KBM-7 (cell line): ENCODE results near the gene SNPH.

Experiments
- DNase-seq: peaks from one replicate; pipeline ENCODE4 v3.0.0-alpha.2; 2015
- in situ Hi-C: fragments of 300-500 bp; cut with MboI; formaldehyde crosslinking; loops from 2 replicates; pipeline ENCODE4 v1.14.3; 2020; ENCODE audit warnings: low sequenced_read_pairs, low pct_unique_long_range_greater_than_20kb, mixed read lengths

The SNPH gene

GRCh38 chr20:1302685-1303541, 36.8 kb downstream of the SNPH start:
- DNase-seq = peak; percentile 28
- in situ Hi-C loops = no loop called here

DNA sequence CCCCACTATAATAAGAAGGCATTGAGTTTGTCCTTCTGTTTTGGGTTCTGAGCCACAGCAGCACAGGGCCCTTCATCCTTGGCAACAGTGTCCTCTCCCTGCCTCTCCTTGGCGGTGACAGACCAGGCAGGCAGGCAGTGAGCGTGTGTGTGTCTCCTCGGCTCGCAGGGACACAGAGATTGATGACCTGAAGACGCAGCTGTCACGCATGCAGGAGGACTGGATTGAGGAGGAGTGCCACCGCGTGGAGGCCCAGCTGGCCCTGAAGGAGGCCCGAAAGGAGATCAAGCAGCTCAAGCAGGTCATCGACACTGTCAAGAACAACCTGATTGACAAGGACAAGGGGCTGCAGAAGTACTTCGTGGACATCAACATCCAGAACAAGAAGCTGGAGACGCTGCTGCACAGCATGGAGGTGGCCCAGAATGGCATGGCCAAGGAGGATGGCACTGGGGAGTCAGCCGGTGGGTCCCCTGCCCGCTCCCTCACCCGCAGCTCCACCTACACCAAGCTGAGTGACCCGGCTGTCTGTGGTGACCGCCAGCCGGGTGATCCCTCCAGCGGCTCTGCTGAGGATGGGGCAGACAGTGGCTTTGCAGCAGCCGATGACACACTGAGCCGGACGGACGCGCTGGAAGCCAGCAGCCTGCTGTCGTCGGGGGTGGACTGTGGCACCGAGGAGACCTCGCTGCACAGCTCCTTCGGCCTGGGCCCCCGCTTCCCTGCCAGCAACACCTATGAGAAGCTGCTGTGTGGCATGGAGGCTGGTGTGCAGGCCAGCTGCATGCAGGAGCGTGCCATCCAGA, 38.8 kb downstream of the SNPH start:
- DNase-seq = no peak
- in situ Hi-C loops = no loop called here

GRCh38 chr20:1305712-1306111, 39.6 kb downstream of the SNPH start:
- DNase-seq = no peak
- in situ Hi-C loops = no loop called here

DNA sequence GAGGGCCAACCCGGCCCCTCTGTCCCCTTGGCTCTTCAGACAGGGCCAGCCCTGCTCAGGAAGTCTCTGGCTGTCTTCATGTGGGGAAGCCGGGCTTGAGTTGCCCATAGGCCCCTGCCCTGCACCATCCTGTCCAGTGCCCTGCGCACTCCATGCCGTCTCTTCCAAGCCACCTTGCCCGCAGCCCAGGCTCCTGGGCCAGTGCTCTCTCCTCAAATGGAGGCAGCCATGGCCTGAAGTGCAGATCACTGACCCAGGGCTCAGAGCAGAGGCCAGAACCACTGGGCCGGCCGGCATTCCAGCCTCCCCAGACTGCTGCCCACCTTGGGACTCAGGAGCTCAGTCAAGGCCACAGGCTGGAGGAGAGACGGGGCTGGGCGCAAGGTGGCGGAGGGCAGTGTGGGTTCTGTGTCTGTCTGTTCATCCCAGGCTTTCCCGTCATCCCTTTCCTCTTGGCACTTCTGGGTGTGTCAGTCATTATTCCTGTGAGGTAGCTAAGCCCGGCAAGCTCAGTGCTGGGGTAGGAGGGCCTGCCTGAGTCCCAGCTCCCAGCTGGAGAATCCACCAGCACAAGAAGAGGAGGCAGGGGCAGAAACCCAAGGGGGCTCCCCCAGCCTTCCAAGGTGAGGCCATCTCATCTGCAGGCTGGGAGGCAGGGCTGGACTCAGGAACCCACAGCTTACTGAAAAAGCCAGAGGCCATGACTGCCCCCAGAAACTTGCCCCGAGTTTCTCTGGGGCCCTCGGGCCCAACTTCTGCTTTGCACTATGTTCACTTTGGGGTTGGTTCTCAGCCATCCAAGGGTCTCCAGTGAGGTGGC, 40.4 kb downstream of the SNPH start:
- DNase-seq = no peak
- in situ Hi-C loops = no loop called here

DNA sequence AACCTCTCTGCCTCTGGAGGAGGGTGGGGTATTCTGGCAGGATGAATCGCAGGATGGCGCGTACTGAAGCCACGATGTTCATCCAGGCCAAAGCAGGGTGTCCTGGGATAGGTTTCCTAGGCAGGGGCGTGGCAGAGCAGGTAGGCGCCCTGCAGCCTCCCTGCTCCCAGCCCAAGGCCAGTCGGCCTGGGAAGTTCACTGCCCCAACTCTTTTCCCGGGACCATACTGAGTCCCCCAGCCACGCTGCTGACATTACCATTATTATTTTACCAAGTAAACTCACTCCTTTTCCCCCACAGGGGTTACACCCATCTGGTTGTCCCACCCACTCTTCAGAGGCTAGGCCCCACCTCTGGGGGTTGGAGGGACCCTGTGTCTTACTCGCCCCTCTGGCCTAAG, 41.1 kb downstream of the SNPH start:
- no peak for DNase-seq
- in situ Hi-C loops = no loop called here

- DNase-seq = no peak
- in situ Hi-C loops = no loop called here
Measured at GRCh38 chr20:1307571-1307971, 41.5 kb downstream of the SNPH start.

DNA sequence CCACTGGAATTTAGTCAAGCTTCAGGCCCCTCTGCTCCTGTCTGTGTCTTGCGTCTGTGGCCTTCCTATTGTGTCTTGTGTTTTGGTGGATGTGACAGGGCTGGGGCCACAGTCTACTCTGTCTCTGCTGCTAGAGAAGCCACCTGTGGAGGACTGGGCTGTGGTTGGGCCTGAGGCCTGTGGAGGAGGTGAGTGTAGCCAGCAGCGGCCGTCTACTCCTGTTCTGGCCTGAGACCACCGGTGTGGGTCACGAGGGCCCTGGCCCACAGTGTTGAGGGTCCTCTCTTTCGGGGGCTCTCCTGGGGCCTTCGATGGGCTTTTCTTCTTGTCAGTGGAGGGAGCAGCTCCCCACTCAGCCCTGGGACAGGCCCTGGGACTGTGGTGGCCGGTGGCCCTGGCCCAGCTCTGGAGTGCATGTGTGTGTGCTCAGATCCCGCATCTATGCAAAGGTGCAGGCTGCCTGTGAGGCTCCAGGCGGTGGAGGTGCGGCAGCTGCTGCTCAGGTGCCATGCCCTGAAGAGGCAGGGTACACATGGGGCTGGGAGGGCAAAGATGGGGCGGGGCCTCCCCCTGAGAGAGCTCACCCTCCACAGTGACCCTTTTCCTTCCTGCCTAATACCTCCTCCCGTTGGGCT, 42.1 kb downstream of the SNPH start:
- in situ Hi-C loops = no loop called here
- no peak for DNase-seq

- no peak for DNase-seq
- in situ Hi-C loops = no loop called here
Measured at GRCh38 chr20:1308702-1309095, 42.6 kb downstream of the SNPH start.

DNA sequence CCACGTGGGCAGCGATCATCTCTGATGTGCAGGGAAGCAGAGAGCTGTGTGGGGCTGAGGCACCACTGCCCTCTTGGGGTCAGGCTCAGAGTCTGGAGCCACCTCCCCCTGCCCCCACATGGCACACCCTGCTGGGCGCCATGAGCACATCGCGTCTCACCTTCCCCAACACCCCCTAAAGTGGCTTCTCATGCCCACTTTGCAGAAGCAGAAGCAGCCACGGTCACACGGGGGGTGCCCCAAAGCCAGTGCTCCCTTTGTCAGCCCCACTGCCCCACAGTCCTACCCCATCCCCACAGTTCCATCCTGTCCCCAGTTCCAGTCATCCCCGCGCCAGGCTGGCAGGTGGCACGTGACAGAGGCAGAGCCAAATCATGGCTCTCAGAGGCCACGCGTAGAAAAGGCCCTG, 43.3 kb downstream of the SNPH start:
- in situ Hi-C loops = no loop called here
- DNase-seq = no peak

GRCh38 chr20:1310071-1310470, 44.0 kb downstream of the SNPH start:
- in situ Hi-C loops = no loop called here
- no peak for DNase-seq

- in situ Hi-C loops = no loop called here
- DNase-seq = no peak
Measured at GRCh38 chr20:1310506-1311190, 44.6 kb downstream of the SNPH start.

- in situ Hi-C loops = no loop called here
- no peak for DNase-seq
Measured at GRCh38 chr20:1312308-1312707, 46.2 kb downstream of the SNPH start.

GRCh38 chr20:1312904-1313235, 46.8 kb downstream of the SNPH start:
- in situ Hi-C loops = no loop called here
- DNase-seq = no peak

- in situ Hi-C loops = no loop called here
- peak; percentile 44 for DNase-seq
Measured at GRCh38 chr20:1313236-1313964, 47.3 kb downstream of the SNPH start.

- in situ Hi-C loops = no loop called here
- DNase-seq = no peak
Measured at GRCh38 chr20:1315804-1316203, 49.7 kb downstream of the SNPH start.

GRCh38 chr20:1317545-1318255, 51.6 kb downstream of the SNPH start:
- in situ Hi-C loops = no loop called here
- DNase-seq = no peak

- in situ Hi-C loops = no loop called here
- no peak for DNase-seq
Measured at GRCh38 chr20:1319051-1319450, 53.0 kb downstream of the SNPH start.

- in situ Hi-C loops = no loop called here
Measured at GRCh38 chr20:1319462-1319861, 53.4 kb downstream of the SNPH start.

More at GRCh38 chr20:1319462-1319861, 53.4 kb downstream of the SNPH start:
- no peak for DNase-seq
